DOHH2 (cell line): ENCODE measurements around the gene SLC2A9.

ENCODE experiments used
- H3F3A ChIP-seq: fragments of 200-600 bp; sonication (generic), shearing (Covaris generic); 2 replicates; pipeline ENCODE4 v1.6.0; 2016; ENCODE audit warnings: antibody characterized with exemption, mild to moderate bottlenecking; ENCODE audit not compliant: control insufficient read depth, insufficient read depth
- H3K27ac ChIP-seq: fragments of 200-600 bp; sonication (generic); 2 replicates; pipeline ENCODE4 v1.5.1; 2014; ENCODE audit warnings: low read depth, mild to moderate bottlenecking, low read length, moderate library complexity
- H3K27me3 ChIP-seq: fragments of 200-600 bp; sonication (generic); 2 replicates; pipeline ENCODE4 v1.6.1; 2014; ENCODE audit warnings: mild to moderate bottlenecking, low read length, mixed read lengths; ENCODE audit not compliant: control insufficient read depth
- H3K36me3 ChIP-seq: fragments of 200-600 bp; sonication (generic); 2 replicates; pipeline ENCODE4 v1.6.1; 2014; ENCODE audit warnings: mild to moderate bottlenecking, low read length, moderate library complexity, mixed read lengths; ENCODE audit not compliant: control insufficient read depth
- H3K4me1 ChIP-seq: fragments of 200-600 bp; sonication (generic); 2 replicates; pipeline ENCODE4 v1.6.1; 2014; ENCODE audit warnings: mild to moderate bottlenecking, low read length, mixed read lengths; ENCODE audit not compliant: control insufficient read depth
- H3K4me2 ChIP-seq: fragments of 200-600 bp; sonication (generic); 2 replicates; pipeline ENCODE4 v1.6.0; 2014; ENCODE audit warnings: mild to moderate bottlenecking, low read length, moderate library complexity
- H3K4me3 ChIP-seq: fragments of 200-600 bp; sonication (generic); 2 replicates; pipeline ENCODE4 v1.5.1; 2014; ENCODE audit warnings: mild to moderate bottlenecking, low read length, mixed read lengths
- H3K79me2 ChIP-seq: fragments of 200-600 bp; sonication (generic); 2 replicates; pipeline ENCODE4 v1.6.1; 2014; ENCODE audit warnings: mild to moderate bottlenecking, low read length, mixed read lengths; ENCODE audit not compliant: control insufficient read depth
- H3K9me2 ChIP-seq: fragments of 200-600 bp; sonication (generic); replicated peaks from 2 replicates; pipeline ENCODE4 v1.6.1; 2014; ENCODE audit warnings: mild to moderate bottlenecking, low read length, mixed read lengths; ENCODE audit not compliant: control insufficient read depth
- H3K9me3 ChIP-seq: fragments of 200-600 bp; sonication (generic); 2 replicates; pipeline ENCODE4 v1.6.1; 2014; ENCODE audit warnings: antibody characterized with exemption, low read length, mixed read lengths; ENCODE audit not compliant: control insufficient read depth, insufficient read depth
- H4K20me1 ChIP-seq: fragments of 200-600 bp; sonication (generic); 2 replicates; pipeline ENCODE4 v1.6.0; 2014; ENCODE audit warnings: low read depth, mild to moderate bottlenecking, antibody characterized with exemption, low read length, moderate library complexity; ENCODE audit not compliant: control insufficient read depth, insufficient read depth
- EZH2phosphoT487 ChIP-seq: fragments of 200-600 bp; sonication (generic); IDR thresholded peaks from 2 replicates; pipeline ENCODE4 v1.6.1; 2017; ENCODE audit warnings: borderline replicate concordance, mild to moderate bottlenecking, antibody characterized with exemption, low read length, moderate library complexity, mixed read lengths
- TF ChIP-seq, protein P1 (sequence below): fragments of 200-600 bp; sonication (generic); IDR thresholded peaks from one replicate; pipeline ENCODE4 v1.5.1; 2014; ENCODE audit warnings: antibody characterized with exemption, mild to moderate bottlenecking, low read depth, low read length; ENCODE audit not compliant: poor library complexity, severe bottlenecking

SLC2A9 gene

DNA sequence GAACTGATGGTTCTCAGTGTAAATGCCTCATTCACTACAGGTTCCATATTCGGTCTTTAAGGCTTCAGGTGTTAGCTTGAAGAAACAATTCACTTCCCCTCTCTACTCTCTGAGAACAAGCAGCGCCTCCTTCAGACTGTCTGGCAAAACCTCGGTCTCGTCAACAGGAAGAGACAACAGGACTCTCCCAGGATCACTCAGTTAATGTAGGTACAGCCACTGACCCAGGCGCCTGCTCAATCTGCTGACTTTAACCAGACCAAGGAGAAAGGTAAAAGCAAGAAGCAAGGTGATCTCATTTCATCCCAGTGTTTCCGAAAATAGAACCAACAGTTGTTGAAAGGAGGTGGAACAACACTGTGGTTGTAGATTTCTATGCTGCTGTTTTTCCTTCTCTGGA is 102.2 kb downstream of the SLC2A9 start:
- TF ChIP-seq, protein P1, sequence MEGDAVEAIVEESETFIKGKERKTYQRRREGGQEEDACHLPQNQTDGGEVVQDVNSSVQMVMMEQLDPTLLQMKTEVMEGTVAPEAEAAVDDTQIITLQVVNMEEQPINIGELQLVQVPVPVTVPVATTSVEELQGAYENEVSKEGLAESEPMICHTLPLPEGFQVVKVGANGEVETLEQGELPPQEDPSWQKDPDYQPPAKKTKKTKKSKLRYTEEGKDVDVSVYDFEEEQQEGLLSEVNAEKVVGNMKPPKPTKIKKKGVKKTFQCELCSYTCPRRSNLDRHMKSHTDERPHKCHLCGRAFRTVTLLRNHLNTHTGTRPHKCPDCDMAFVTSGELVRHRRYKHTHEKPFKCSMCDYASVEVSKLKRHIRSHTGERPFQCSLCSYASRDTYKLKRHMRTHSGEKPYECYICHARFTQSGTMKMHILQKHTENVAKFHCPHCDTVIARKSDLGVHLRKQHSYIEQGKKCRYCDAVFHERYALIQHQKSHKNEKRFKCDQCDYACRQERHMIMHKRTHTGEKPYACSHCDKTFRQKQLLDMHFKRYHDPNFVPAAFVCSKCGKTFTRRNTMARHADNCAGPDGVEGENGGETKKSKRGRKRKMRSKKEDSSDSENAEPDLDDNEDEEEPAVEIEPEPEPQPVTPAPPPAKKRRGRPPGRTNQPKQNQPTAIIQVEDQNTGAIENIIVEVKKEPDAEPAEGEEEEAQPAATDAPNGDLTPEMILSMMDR, result no peak
- TF ChIP-seq EZH2phosphoT487, result no peak
- no peaks in the 10 kb centered on the region for H3F3A ChIP-seq
- no peaks in the 10 kb centered on the region for H3K36me3 ChIP-seq
- no peaks in the 10 kb centered on the region for H3K27me3 ChIP-seq
- no peaks in the 10 kb centered on the region for H3K4me1 ChIP-seq
- no peak overlapping the region for H3K4me3 ChIP-seq
- no peaks in the 10 kb centered on the region for H3K79me2 ChIP-seq
- H3K27ac ChIP-seq, result no peak overlapping the region
- H3K4me2 ChIP-seq, result no peak overlapping the region
- no peaks in the 10 kb centered on the region for H3K9me2 ChIP-seq
- H3K9me3 ChIP-seq, result no peaks in the 10 kb centered on the region
- no peaks in the 10 kb centered on the region for H4K20me1 ChIP-seq

DNA sequence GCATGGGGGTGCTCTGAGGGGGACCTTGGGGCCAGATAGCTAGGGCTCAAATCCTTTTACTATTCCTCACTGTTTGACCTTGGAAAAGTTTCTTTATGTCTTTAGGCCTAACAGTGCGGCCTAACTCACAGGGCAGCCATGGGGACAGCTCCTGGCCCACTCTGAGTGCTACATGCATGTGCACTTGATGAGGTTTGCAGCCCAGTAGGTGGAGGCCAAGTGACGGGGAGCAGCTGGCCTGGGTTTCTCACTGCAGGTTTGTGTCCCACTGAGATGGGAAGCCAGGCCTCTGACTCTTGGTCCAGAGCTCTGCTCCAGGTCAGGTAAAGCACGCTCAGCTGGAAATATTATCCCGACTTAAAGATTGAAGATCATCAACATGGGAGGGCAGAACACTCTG is 102.8 kb downstream of the SLC2A9 start:
- no peaks in the 10 kb centered on the region for H3K4me1 ChIP-seq
- H3K27ac ChIP-seq, result no peak overlapping the region
- H3K36me3 ChIP-seq, result no peaks in the 10 kb centered on the region
- H3K9me3 ChIP-seq, result no peaks in the 10 kb centered on the region
- no peaks in the 10 kb centered on the region for H3K27me3 ChIP-seq
- no peak overlapping the region for H3K4me3 ChIP-seq
- TF ChIP-seq, protein P1, result no peak
- TF ChIP-seq EZH2phosphoT487, result no peak
- H3K9me2 ChIP-seq, result no peaks in the 10 kb centered on the region
- no peak overlapping the region for H3K4me2 ChIP-seq
- no peaks in the 10 kb centered on the region for H4K20me1 ChIP-seq
- no peaks in the 10 kb centered on the region for H3K79me2 ChIP-seq
- no peaks in the 10 kb centered on the region for H3F3A ChIP-seq

DNA sequence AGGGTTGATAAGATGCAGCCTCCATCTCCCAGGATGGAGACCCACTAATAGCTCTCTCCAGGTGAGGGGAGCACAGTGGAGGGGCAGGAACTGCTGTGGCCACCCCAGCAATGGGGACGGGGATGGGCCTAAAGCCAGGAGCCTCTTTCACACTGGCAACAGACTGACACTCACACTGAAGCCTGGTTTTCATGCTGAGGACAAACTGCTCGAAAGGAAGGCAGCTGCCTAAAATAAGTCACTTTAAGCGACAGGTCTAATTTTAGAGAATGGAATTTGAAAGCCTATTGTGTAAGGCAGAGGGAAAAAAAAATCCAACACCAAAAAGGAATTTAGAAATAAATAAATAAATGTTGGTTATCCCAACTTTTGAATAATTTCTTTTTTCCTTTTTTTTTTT is 104.4 kb downstream of the SLC2A9 start:
- TF ChIP-seq, protein P1, result no peak
- TF ChIP-seq EZH2phosphoT487, result no peak
- Histone ChIP-seq H3F3A (no peaks in the 10 kb centered on the region), H3K4me1 (no peaks in the 10 kb centered on the region), H4K20me1 (no peaks in the 10 kb centered on the region), H3K27ac (no peak overlapping the region), H3K79me2 (no peaks in the 10 kb centered on the region), H3K9me3 (no peaks in the 10 kb centered on the region), H3K27me3 (no peaks in the 10 kb centered on the region), H3K9me2 (no peaks in the 10 kb centered on the region), H3K4me2 (no peak overlapping the region), H3K4me3 (no peak overlapping the region), H3K36me3 (no peaks in the 10 kb centered on the region)

DNA sequence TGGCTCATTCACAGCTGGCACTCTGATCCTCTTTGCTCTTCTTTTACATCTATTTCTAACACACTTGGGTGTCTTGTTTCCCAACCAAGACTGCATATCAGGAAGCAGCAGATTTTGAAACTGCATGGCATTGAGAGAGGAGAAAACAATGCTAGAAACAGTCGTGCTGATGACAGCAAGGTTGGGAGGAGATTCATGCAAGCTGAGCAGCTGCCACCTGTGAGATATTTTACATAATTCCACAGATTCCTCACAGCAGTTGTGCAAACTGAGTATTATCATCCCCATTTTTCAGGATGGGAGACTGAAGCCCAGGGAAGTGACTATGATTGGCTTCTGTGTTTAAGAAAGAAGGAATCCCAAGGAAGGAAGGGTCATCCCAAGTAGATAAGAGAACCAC is 105.0 kb downstream of the SLC2A9 start:
- H3K79me2 ChIP-seq, result no peaks in the 10 kb centered on the region

More for the DNA sequence above, 105.0 kb downstream of the SLC2A9 start:
- no peaks in the 10 kb centered on the region for H3K4me1 ChIP-seq
- TF ChIP-seq, protein P1, result no peak
- no peak for TF ChIP-seq EZH2phosphoT487
- no peaks in the 10 kb centered on the region for H3K27me3 ChIP-seq
- H4K20me1 ChIP-seq, result no peaks in the 10 kb centered on the region
- no peak overlapping the region for H3K4me3 ChIP-seq
- H3K36me3 ChIP-seq, result no peaks in the 10 kb centered on the region
- H3K27ac ChIP-seq, result no peak overlapping the region
- H3K9me3 ChIP-seq, result no peaks in the 10 kb centered on the region
- H3K9me2 ChIP-seq, result no peaks in the 10 kb centered on the region
- no peak overlapping the region for H3K4me2 ChIP-seq
- H3F3A ChIP-seq, result no peaks in the 10 kb centered on the region
